ENCODE data around the gene XCL1. TPM values are rescaled to one million over a fixed set of nuclear protein-coding genes. Genes with fewer than 3 reads are reported as not detected.

XCL1 gene
- total and polyA plus RNA-seq, 10 of the 15 experiments (the other 5 are each of a cell fraction or from before 2014, with no cell fraction given): 0.68 to 1,222 (median 12.2) TPM

GRCh38 chr1:168615965-168616364 lies 39.6 kb downstream of the XCL1 start:
- no peak for FAIRE-seq
- ChIA-PET POLR2A (no interaction called here), SMC1A (ENCODE audit: uncharacterized antibody, unreplicated experiment) (interaction anchor here (1.0 to 3.5 kb wide), 6 partner anchors 13 to 273 kb away, joined by 3 to 9 read pairs (median 4); no protein-coding TSS in a partner anchor), CTCF (interaction anchor here (0.9 to 2.7 kb wide), 2 partner anchors 12 to 274 kb away, joined by 3 to 9 read pairs; no protein-coding TSS in a partner anchor), RAD21 (ENCODE audit: unreplicated experiment) (interaction anchor here (0.7 to 3.9 kb wide), 2 partner anchors 13 to 344 kb away, joined by 3 to 16 read pairs; no protein-coding TSS in a partner anchor)
- Histone ChIP-seq H3K27ac (ENCODE audit: control insufficient read depth, insufficient read depth) (no peak overlapping the region), H3K4me2 (ENCODE audit: control insufficient read depth, insufficient read depth) (no peak overlapping the region), H3K27me3 (replicated peaks in 1 of 2; ENCODE audit: control insufficient read depth in 2 of 2, insufficient read depth in 2 of 2, low read length in 1 of 2) (peaks cover 0 to 6% of the 10 kb centered on the region in 2 experiments; a peak in 2 of 4 replicates), H2AFZ (ENCODE audit: control insufficient read depth, low read depth, low read length) (no peak overlapping the region), H3K9ac (ENCODE audit: control insufficient read depth, insufficient read depth, low read length) (no peak overlapping the region), H3K79me2 (ENCODE audit: control insufficient read depth, insufficient read depth, low read length) (no peaks in the 10 kb centered on the region), H3K36me3 (ENCODE audit: control insufficient read depth in 2 of 2, insufficient read depth in 2 of 2, low read length in 1 of 2) (no peaks in the 10 kb centered on the region), H3K4me3 (no peak overlapping the region), H3K4me1 (ENCODE audit: control insufficient read depth, insufficient read depth, low read length) (no peaks in the 10 kb centered on the region), H4K20me1 (ENCODE audit: control insufficient read depth, insufficient read depth) (no peaks in the 10 kb centered on the region), H3K9me3 (replicated peaks; ENCODE audit: control insufficient read depth, insufficient read depth, low read length) (no peaks in the 10 kb centered on the region)
- TF ChIP-seq EGR1 (IDR thresholded peaks at IDR 0.05; ENCODE audit: borderline replicate concordance in 1 of 2, low read depth in 2 of 2, low read length in 2 of 2) (no peak), MEF2A (IDR thresholded peaks at IDR 0.05; ENCODE audit: insufficient read depth, low read depth, low read length) (no peak), RELB (IDR thresholded peaks at IDR 0.05; ENCODE audit: low read depth) (no peak), PKNOX1 (IDR thresholded peaks at IDR 0.05) (no peak), MLLT1 (IDR thresholded peaks at IDR 0.05) (no peak), EED (IDR thresholded peaks at IDR 0.05; ENCODE audit: low read depth) (no peak), ZZZ3 (IDR thresholded peaks at IDR 0.05; ENCODE audit: control insufficient read depth, insufficient read length, low read depth) (no peak), ZNF384 (IDR thresholded peaks at IDR 0.05; ENCODE audit: borderline replicate concordance, low read depth, low read length) (no peak), POLR2AphosphoS5 (IDR thresholded peaks at IDR 0.05; ENCODE audit: low read length) (no peak), ASH2L (IDR thresholded peaks at IDR 0.05; ENCODE audit: borderline replicate concordance, low read depth) (no peak), NRF1 (conservative IDR thresholded peaks at IDR 0.05; ENCODE audit: low read depth, low read length) (no peak), CREM (IDR thresholded peaks at IDR 0.05; ENCODE audit: low read depth) (no peak), FOS (IDR thresholded peaks at IDR 0.05; ENCODE audit: borderline replicate concordance, extremely low read depth, insufficient read length) (no peak), SREBF1 (IDR thresholded peaks at IDR 0.05; ENCODE audit: low read length) (no peak), BRCA1 (IDR thresholded peaks at IDR 0.05; ENCODE audit: low read depth, low read length) (no peak)
- ATAC-seq: no peak
- no TSS peak for BruUV-seq (replicated peaks)
- 0% methylated on average over 2 of the region's 2 CpGs for WGBS (ENCODE audit: insufficient coverage, insufficient replicate concordance, low lambda C conversion rate, missing lambda C conversion rate)
- in situ Hi-C loops (cut with MboI) (no loop called here), intact Hi-C loops (cut with micrococcal nuclease; ENCODE audit: unreplicated experiment) (no loop called here)
- DNase-seq (ENCODE audit: low read depth, low spot score): no peak
